Aorta (tissue), 5 donors: ENCODE data around the gene ARHGEF16. TPM values are rescaled to one million over a fixed set of nuclear protein-coding genes. Genes with fewer than 3 reads are reported as not detected.

Source experiments
- ATAC-seq: fragments of 200-7000 bp; cut with Tn5 transposase; one replicate; pipeline ENCODE4 v1.9.1; 2022; ENCODE audit warnings: moderate library complexity; ENCODE audit not compliant: low FRiP score
- DNase-seq, 2 donors: peaks; one replicate each; pipeline ENCODE4 v3.0.0-alpha.2; 2020
- H3K27ac ChIP-seq, 2 donors: one replicate each; pipeline ENCODE4 v1.5.1; 2013; ENCODE audit warnings: low read length in 2 of 2, mild to moderate bottlenecking in 2 of 2, moderate library complexity in 2 of 2, control low read depth in 1 of 2, inconsistent platforms in 1 of 2, low read depth in 1 of 2
- H3K27me3 ChIP-seq, 2 donors: one replicate each; pipeline ENCODE4 v1.6.1; 2013; ENCODE audit warnings: control low read depth in 1 of 2, low read length in 1 of 2, mild to moderate bottlenecking in 1 of 2, moderate library complexity in 1 of 2; ENCODE audit not compliant: insufficient read depth in 2 of 2, control insufficient read depth in 1 of 2
- H3K36me3 ChIP-seq, 2 donors: one replicate each; pipeline ENCODE4 v1.6.1; 2013; ENCODE audit warnings: control low read depth in 1 of 2, low read length in 1 of 2, mild to moderate bottlenecking in 1 of 2; ENCODE audit not compliant: insufficient read depth in 2 of 2, control insufficient read depth in 1 of 2
- H3K4me1 ChIP-seq, 2 donors: one replicate each; pipeline ENCODE4 v1.6.1; 2013; ENCODE audit warnings: low read length in 2 of 2, control low read depth in 1 of 2, mild to moderate bottlenecking in 1 of 2, moderate library complexity in 1 of 2; ENCODE audit not compliant: insufficient read depth in 2 of 2, control insufficient read depth in 1 of 2
- H3K4me3 ChIP-seq, 2 donors: one replicate each; pipeline ENCODE4 v1.5.1; 2013; ENCODE audit warnings: low read length in 2 of 2, control low read depth in 1 of 2, mild to moderate bottlenecking in 1 of 2
- H3K9me3 ChIP-seq: one replicate; pipeline ENCODE4 v1.6.1; 2013; ENCODE audit warnings: mild to moderate bottlenecking, low read length; ENCODE audit not compliant: control insufficient read depth
- WGBS, 2 donors: extraction: QIAGEN DNeasy Blood & Tissue Kit; methylation state at CpG; one replicate each; pipeline ENCODE4 v1.1.7; 2013; 5-methylcytosine and 5-hydroxymethylcytosine counted together
- intact Hi-C, 2 donors: fragments of 100-400 bp; cut with DNase I; formaldehyde crosslinking; loops; one replicate each; pipeline versions ENCODE4 v1.14.2 to v1.15.0; 2022
- polyA plus RNA-seq, 2 donors: library from polyadenylated mRNA; stranded (reverse); fragments of 200-250 nt; gene quantifications; one replicate each; pipeline ENCODE4 v1.2.3, GENCODE V29; 2013
- total RNA-seq, 2 donors: library from RNA; stranded (reverse); fragmentation: NEBNext Ultra II Directional; extraction: Animal tissue kit (Norgen Biotek cat#: 25700); gene quantifications; one replicate each; pipeline ENCODE4 v1.2.1, GENCODE V29; 2021
- donor health status: healthy with polysubstance abuse.
- donor health status: Bipolar disorder and iron deficiency.
- donor health status: DM: no; HTN: no; CAD: no.
- donor health status: DM: no; HTN: no; CAD: no.
- donor health status: DM: yes; HTN: yes; CAD: no.

ARHGEF16 gene
- total and polyA plus RNA-seq, 4 donors = 0.62 to 8.8 (median 1.4) TPM; not detected in 1

DNA sequence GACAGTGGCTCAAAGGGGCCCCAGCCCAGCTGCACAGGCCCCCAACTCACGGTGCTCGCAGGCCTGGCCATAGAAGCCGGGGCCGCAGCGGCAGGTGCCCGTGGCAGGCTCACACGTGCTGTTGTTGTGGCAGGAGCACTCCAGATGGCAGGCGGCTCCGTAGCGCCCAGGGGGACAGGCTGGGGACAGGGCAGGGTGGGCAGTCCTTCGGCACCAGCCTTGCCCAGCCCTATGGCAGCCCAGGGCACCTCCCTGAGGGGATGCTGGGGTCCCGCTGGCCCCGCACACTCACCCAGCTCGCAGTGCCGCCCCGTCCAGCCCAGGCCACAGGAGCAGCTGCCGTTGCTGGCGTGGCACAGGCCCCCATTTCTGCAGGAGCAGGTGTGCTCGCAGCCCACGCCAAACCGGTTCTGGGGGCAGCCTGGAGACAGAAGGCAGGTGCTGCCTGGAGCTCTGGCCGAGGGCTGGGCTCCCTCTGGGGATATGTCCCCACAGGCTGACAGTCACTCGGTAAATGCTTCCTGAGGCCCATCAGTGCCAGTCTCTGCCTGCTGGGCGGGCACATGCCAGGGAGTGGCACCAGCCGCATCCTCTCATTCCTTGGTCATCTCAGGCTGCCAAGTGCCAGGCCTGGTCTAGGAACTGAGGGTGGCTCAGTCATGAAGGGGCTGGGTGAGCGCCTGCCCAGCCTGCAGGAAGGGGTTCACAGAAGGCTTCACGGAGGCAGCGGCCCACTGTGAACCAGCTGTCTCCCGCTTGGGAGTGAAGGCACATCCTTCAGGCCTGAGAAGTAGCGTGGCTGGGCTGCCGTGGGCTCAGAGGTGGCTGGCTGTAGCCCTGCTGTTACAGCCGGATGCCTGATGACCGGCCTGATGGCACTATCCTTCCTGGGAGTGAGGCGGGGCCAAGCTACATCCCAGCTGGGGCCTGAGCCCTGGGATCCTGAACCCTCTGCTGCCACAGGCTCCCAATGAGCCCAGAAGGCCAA, 40.1 kb downstream of the ARHGEF16 start:
- peaks cover 0 to 3% of the 10 kb centered on the region in 2 donors for H3K36me3 ChIP-seq
- intact Hi-C loops = loop anchor here in 1 of 2 donors (2.0 to 5.0 kb wide), 2 partner anchors 58 to 126 kb away; no protein-coding TSS in a partner anchor

GRCh38 chr1:3495776-3496745, 41.6 kb downstream of the ARHGEF16 start:
- ATAC-seq = no peak
- Histone ChIP-seq H3K4me3 (no peak overlapping the region), H3K27ac (no peak overlapping the region), H3K27me3 (no peaks in the 10 kb centered on the region), H3K9me3 (no peaks in the 10 kb centered on the region), H3K36me3 (peaks cover 0 to 3% of the 10 kb centered on the region in 2 donors), H3K4me1 (no peaks in the 10 kb centered on the region)
- no peak for DNase-seq
- intact Hi-C loops = loop anchor here in 1 of 2 donors (2.0 kb wide), 1 partner anchor 125 kb away; no protein-coding TSS in a partner anchor
- 77 to 79% methylated on average over 32 to 36 of the region's 36 CpGs for WGBS, 2 donors

More for the DNA sequence above, 40.1 kb downstream of the ARHGEF16 start:
- Histone ChIP-seq H3K4me3 (no peak overlapping the region), H3K4me1 (no peaks in the 10 kb centered on the region), H3K9me3 (no peaks in the 10 kb centered on the region), H3K27me3 (no peaks in the 10 kb centered on the region), H3K27ac (no peak overlapping the region)
- no peak for DNase-seq
- no peak for ATAC-seq
- WGBS, 2 donors = 84 to 85% methylated on average over 34 of the region's 34 CpGs

DNA sequence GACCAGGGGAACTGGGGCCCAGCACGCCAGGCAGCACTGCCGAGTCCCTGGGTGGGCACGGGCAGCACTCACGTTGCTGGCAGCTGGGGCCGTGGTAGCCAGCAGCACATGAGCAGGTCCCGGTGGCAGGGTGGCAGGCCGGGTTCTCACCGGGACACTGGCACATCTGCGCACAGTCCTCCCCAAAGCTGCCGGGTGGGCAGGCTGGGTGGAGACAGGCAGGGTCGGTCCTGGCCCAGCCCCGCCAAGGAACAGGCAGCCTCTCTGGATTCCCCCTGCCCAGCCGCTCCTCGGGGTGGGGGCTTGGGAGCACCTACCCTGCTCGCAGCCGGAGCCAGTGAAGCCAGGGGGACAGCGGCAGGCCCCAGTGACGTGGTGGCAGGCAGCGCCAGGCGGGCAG, 42.5 kb downstream of the ARHGEF16 start:
- no peaks in the 10 kb centered on the region for H3K9me3 ChIP-seq
- no peak for ATAC-seq
- intact Hi-C loops = no loop called here
- no peaks in the 10 kb centered on the region for H3K27me3 ChIP-seq
- no peak overlapping the region for H3K4me3 ChIP-seq
- DNase-seq = no peak
- 87 to 90% methylated on average over 20 of the region's 20 CpGs for WGBS, 2 donors
- no peaks in the 10 kb centered on the region for H3K4me1 ChIP-seq
- no peak overlapping the region for H3K27ac ChIP-seq
- H3K36me3 ChIP-seq = peaks cover 0 to 3% of the 10 kb centered on the region in 2 donors

DNA sequence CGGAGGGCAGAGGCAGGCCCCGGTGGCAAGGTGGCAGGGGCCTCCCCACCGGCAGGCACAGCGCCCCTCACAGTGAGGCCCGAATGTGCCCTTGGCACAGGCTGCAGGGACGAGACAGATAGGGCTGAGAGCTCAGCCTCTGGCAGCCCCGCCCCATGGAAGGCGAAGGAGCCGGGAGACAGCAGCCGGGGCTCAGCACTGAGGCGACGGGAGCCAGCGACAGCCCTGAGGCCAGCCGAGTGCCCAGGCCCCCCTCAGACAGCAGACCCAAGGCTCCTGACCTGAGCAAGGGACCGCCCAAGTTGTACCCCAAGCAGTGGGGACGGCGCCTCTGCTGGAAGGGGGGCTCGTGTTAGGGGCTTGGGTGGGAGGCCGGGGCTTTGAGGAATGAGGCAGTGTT, 43.1 kb downstream of the ARHGEF16 start:
- ATAC-seq = no peak
- WGBS, 2 donors = 87 to 88% methylated on average over 19 of the region's 19 CpGs
- H3K9me3 ChIP-seq = no peaks in the 10 kb centered on the region
- intact Hi-C loops = no loop called here
- no peak overlapping the region for H3K27ac ChIP-seq
- no peak overlapping the region for H3K4me3 ChIP-seq
- no peaks in the 10 kb centered on the region for H3K4me1 ChIP-seq
- H3K36me3 ChIP-seq = peaks cover 0 to 3% of the 10 kb centered on the region in 2 donors
- H3K27me3 ChIP-seq = no peaks in the 10 kb centered on the region
- no peak for DNase-seq

DNA sequence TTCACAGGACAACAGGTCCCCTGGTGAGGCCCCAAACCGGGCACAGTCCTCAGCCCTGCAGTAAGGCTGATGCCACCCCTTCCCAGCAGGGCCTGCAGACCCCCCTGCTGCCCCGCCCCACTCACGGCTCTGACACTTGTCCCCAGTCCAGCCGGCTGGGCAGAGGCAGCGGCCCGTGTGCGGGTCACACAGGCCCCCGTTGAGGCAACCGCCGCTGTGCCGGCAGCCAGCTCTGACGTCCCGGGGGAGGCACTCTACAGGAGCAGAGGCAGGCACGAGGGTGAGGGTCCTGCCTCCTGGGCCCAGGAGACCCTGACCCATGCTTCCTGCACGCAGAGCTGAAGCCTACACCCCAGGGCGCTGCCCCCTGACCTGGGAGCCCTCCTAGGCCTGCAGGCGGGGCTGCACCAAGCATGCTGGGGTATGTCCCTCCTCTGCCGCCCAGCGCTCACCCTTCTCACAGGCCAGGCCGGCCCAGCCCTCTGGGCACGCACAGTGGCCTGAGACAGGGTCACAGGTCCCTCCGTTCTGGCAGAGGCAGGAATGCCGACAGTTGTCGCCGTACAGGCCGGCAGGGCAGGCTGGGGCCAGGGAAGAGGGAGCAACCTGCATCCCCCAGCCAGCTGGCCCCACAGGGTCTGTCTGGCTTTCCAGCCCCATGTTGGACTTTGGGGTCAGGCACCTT, 43.9 kb downstream of the ARHGEF16 start:
- no peak overlapping the region for H3K27ac ChIP-seq
- WGBS, 2 donors = 80 to 83% methylated on average over 23 to 26 of the region's 26 CpGs
- H3K4me3 ChIP-seq = no peak overlapping the region
- ATAC-seq (no peak), DNase-seq (no peak)
- H3K27me3 ChIP-seq = no peaks in the 10 kb centered on the region
- intact Hi-C loops = no loop called here
- H3K9me3 ChIP-seq = no peaks in the 10 kb centered on the region
- peaks cover 0 to 3% of the 10 kb centered on the region in 2 donors for H3K36me3 ChIP-seq
- H3K4me1 ChIP-seq = no peaks in the 10 kb centered on the region

DNA sequence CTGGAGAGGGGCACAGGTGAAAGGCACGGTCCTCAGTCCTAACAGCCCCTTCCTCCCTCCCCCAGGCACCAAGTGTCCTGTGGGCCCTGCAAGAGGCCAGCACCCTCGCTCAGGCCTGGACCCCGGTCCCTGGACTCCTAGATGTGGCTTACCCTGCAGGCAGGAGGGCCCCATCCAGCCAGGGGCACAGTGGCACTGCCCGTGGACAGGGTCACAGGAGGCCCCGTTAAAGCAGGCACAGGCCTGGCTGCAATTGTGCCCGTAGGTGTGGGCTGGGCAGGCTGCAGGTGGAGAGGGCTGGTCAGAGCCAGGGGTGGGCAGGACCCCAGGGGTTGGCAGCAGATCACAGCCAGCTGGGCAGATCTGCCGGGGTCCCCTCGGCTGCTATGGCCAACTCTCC, 44.5 kb downstream of the ARHGEF16 start:
- no peaks in the 10 kb centered on the region for H3K4me1 ChIP-seq
- intact Hi-C loops = no loop called here
- H3K36me3 ChIP-seq = peaks cover 0 to 3% of the 10 kb centered on the region in 2 donors

DNA sequence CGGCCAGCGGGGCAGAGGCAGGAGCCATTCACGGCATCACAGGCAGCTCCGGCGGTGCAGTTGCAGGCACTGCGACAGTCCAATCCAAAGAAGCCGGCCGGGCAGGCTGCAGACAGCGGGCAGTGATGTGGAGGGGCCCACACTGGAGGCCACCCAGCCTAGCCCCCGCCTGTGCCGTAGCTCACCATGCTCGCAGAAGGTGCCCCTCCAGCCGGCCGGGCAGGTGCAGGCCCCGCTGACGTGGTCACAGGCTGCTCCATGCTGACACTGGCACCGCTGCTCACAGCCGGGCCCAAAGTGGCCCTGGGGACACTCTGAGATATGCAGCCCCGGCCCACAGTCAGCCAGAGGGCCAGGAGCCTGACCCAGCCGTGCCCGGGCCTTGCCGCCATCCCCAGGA, 45.1 kb downstream of the ARHGEF16 start:
- H3K27ac ChIP-seq = no peak overlapping the region
- WGBS, 2 donors = 74 to 82% methylated on average over 22 of the region's 22 CpGs
- peaks cover 0 to 3% of the 10 kb centered on the region in 2 donors for H3K36me3 ChIP-seq
- intact Hi-C loops = no loop called here
- no peak for DNase-seq
- H3K4me3 ChIP-seq = no peak overlapping the region
- H3K27me3 ChIP-seq = no peaks in the 10 kb centered on the region
- H3K4me1 ChIP-seq = no peaks in the 10 kb centered on the region
- ATAC-seq = no peak
- no peaks in the 10 kb centered on the region for H3K9me3 ChIP-seq

More for the DNA sequence above, 44.5 kb downstream of the ARHGEF16 start:
- Histone ChIP-seq H3K9me3 (no peaks in the 10 kb centered on the region), H3K27me3 (no peaks in the 10 kb centered on the region), H3K4me3 (no peak overlapping the region), H3K27ac (no peak overlapping the region)
- 70 to 81% methylated on average over 8 of the region's 8 CpGs for WGBS, 2 donors
- DNase-seq (no peak), ATAC-seq (no peak)

DNA sequence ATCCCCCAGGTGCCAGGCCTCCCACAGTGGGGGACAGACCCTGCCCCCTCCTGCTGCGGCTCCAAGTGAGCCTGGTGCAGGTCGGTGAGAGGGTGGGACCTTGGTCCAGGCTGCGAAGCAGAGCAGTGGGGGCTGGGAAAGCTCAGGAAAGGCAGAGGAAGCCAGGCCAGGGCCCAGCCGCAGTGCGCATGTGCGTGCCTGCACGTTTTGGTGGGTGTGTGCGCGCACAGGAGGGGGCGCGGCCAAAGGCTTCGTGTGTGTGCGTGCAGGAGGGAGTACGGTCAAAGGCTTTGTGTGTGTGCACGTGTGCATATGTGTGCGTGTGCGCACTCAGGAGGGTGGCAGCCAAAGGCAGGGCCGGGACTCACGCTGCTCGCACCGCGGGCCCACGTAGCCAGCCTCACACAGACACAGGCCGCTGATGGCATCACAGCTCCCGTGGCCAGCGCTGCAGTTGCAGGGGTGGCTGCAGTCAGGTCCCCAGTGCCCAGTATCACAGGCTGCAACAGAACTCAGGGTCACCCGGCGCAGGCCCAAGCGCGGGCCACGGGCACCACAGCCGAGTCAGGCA, 45.9 kb downstream of the ARHGEF16 start:
- no peak overlapping the region for H3K4me3 ChIP-seq
- ATAC-seq (no peak), DNase-seq (no peak)
- H3K27ac ChIP-seq = no peak overlapping the region
- no peaks in the 10 kb centered on the region for H3K4me1 ChIP-seq
- H3K9me3 ChIP-seq = no peaks in the 10 kb centered on the region
- 90 to 91% methylated on average over 32 of the region's 32 CpGs for WGBS, 2 donors
- intact Hi-C loops = no loop called here
- H3K27me3 ChIP-seq = no peaks in the 10 kb centered on the region
- H3K36me3 ChIP-seq = peaks cover 0 to 3% of the 10 kb centered on the region in 2 donors
